ENCODE results near the gene VPS33A. TPM values are rescaled to one million over a fixed set of nuclear protein-coding genes. Genes with fewer than 3 reads are reported as not detected.

The VPS33A gene
- total and polyA plus RNA-seq, 2 donors (not counting 1 experiment from before 2014, with no cell fraction given), result 15.4 to 22.3 TPM

- Histone ChIP-seq H2AFZ (ENCODE audit: low read length) (no peak overlapping the region), H3K4me1 (ENCODE audit: control insufficient read depth, extremely low read depth, insufficient read depth, low read length) (no peaks in the 10 kb centered on the region), H3K4me3 (replicated peaks in 1 of 4; ENCODE audit: control extremely low read depth in 1 of 4, insufficient read depth in 1 of 4, low read depth in 3 of 4, low read length in 4 of 4) (no peak overlapping the region), H3K27me3 (ENCODE audit: control insufficient read depth, insufficient read depth, low read length) (no peaks in the 10 kb centered on the region), H3K27ac (ENCODE audit: insufficient read depth, low read length) (no peak overlapping the region), H3K4me2 (ENCODE audit: extremely low read depth, insufficient read depth, low read length) (no peak overlapping the region), H4K20me1 (ENCODE audit: control insufficient read depth, extremely low read depth, insufficient read depth, low read length) (no peaks in the 10 kb centered on the region), H3K79me2 (ENCODE audit: control insufficient read depth, insufficient read depth, low read length) (no peaks in the 10 kb centered on the region), H3K9ac (ENCODE audit: insufficient read depth, low read length) (no peak overlapping the region), H3K9me3 (ENCODE audit: control insufficient read depth, insufficient read depth, low read depth, low read length) (no peaks in the 10 kb centered on the region), H3K36me3 (ENCODE audit: control insufficient read depth, insufficient read depth, low read length) (peaks cover 4% of the 10 kb centered on the region)
- DNase-seq (ENCODE audit: low read depth in 2 of 2), result no peak
- TF ChIP-seq CTCF (conservative IDR thresholded peaks at IDR 0.05 in 1 of 2, IDR thresholded peaks at IDR 0.05 in 1 of 2; ENCODE audit: low read depth in 1 of 2, low read length in 2 of 2), result no peak
- no peak for TF ChIP-seq EZH2 (IDR thresholded peaks at IDR 0.05; ENCODE audit: low read length, missing control alignments)
Measured at GRCh38 chr12:122293081-122293480, 26.8 kb upstream of the VPS33A start.

GRCh38 chr12:122291431-122291830 is 25.1 kb upstream of the VPS33A start:
- H3K4me1 ChIP-seq (ENCODE audit: control insufficient read depth, extremely low read depth, insufficient read depth, low read length), result no peaks in the 10 kb centered on the region

GRCh38 chr12:122283680-122284079 is 17.4 kb upstream of the VPS33A start:
- peaks cover 2% of the 10 kb centered on the region for H3K36me3 ChIP-seq (ENCODE audit: control insufficient read depth, insufficient read depth, low read length)
- no peaks in the 10 kb centered on the region for H4K20me1 ChIP-seq (ENCODE audit: control insufficient read depth, extremely low read depth, insufficient read depth, low read length)
- TF ChIP-seq EZH2 (IDR thresholded peaks at IDR 0.05; ENCODE audit: low read length, missing control alignments) (no peak), CTCF (conservative IDR thresholded peaks at IDR 0.05 in 1 of 2, IDR thresholded peaks at IDR 0.05 in 1 of 2; ENCODE audit: low read depth in 1 of 2, low read length in 2 of 2) (no peak)
- no peak overlapping the region for H3K27ac ChIP-seq (ENCODE audit: insufficient read depth, low read length)
- H3K4me2 ChIP-seq (ENCODE audit: extremely low read depth, insufficient read depth, low read length), result no peak overlapping the region
- H3K27me3 ChIP-seq (ENCODE audit: control insufficient read depth, insufficient read depth, low read length), result no peaks in the 10 kb centered on the region
- no peak overlapping the region for H2AFZ ChIP-seq (ENCODE audit: low read length)
- no peaks in the 10 kb centered on the region for H3K79me2 ChIP-seq (ENCODE audit: control insufficient read depth, insufficient read depth, low read length)
- H3K9me3 ChIP-seq (ENCODE audit: control insufficient read depth, insufficient read depth, low read depth, low read length), result no peaks in the 10 kb centered on the region
- H3K9ac ChIP-seq (ENCODE audit: insufficient read depth, low read length), result no peak overlapping the region
- H3K4me1 ChIP-seq (ENCODE audit: control insufficient read depth, extremely low read depth, insufficient read depth, low read length), result peaks cover 5% of the 10 kb centered on the region
- H3K4me3 ChIP-seq (replicated peaks in 1 of 4; ENCODE audit: control extremely low read depth in 1 of 4, insufficient read depth in 1 of 4, low read depth in 3 of 4, low read length in 4 of 4), result no peak overlapping the region
- no peak for DNase-seq (ENCODE audit: low read depth in 2 of 2)

More at GRCh38 chr12:122291431-122291830, 25.1 kb upstream of the VPS33A start:
- no peak for TF ChIP-seq EZH2 (IDR thresholded peaks at IDR 0.05; ENCODE audit: low read length, missing control alignments)
- no peak for TF ChIP-seq CTCF (conservative IDR thresholded peaks at IDR 0.05 in 1 of 2, IDR thresholded peaks at IDR 0.05 in 1 of 2; ENCODE audit: low read depth in 1 of 2, low read length in 2 of 2)
- H3K79me2 ChIP-seq (ENCODE audit: control insufficient read depth, insufficient read depth, low read length), result no peaks in the 10 kb centered on the region
- H3K27ac ChIP-seq (ENCODE audit: insufficient read depth, low read length), result no peak overlapping the region
- H3K9me3 ChIP-seq (ENCODE audit: control insufficient read depth, insufficient read depth, low read depth, low read length), result no peaks in the 10 kb centered on the region
- no peak overlapping the region for H3K4me2 ChIP-seq (ENCODE audit: extremely low read depth, insufficient read depth, low read length)
- H3K27me3 ChIP-seq (ENCODE audit: control insufficient read depth, insufficient read depth, low read length), result no peaks in the 10 kb centered on the region
- H3K36me3 ChIP-seq (ENCODE audit: control insufficient read depth, insufficient read depth, low read length), result peaks cover 4% of the 10 kb centered on the region
- H3K4me3 ChIP-seq (replicated peaks in 1 of 4; ENCODE audit: control extremely low read depth in 1 of 4, insufficient read depth in 1 of 4, low read depth in 3 of 4, low read length in 4 of 4), result no peak overlapping the region
- H3K9ac ChIP-seq (ENCODE audit: insufficient read depth, low read length), result no peak overlapping the region
- H2AFZ ChIP-seq (ENCODE audit: low read length), result no peak overlapping the region
- H4K20me1 ChIP-seq (ENCODE audit: control insufficient read depth, extremely low read depth, insufficient read depth, low read length), result no peaks in the 10 kb centered on the region
- DNase-seq (ENCODE audit: low read depth in 2 of 2), result no peak
